GM12891 (cell line): ENCODE data around the gene FOS.

Source experiments
- DNase-seq: peaks from one replicate; pipeline ENCODE4 v3.0.0; 2011; ENCODE audit warnings: low spot score; ENCODE audit not compliant: insufficient read length
- FAIRE-seq: peaks from 2 replicates; lab custom pipeline; 2011; peaks lifted over from hg19 to GRCh38; lab: Jason Lieb, UNC
- PAX5 ChIP-seq: IDR thresholded peaks from 2 replicates; pipeline ENCODE4 v1.6.1; 2011; ENCODE audit warnings: low read length, moderate library complexity, mild to moderate bottlenecking; ENCODE audit not compliant: insufficient read depth, severe bottlenecking
- POLR2A ChIP-seq: IDR thresholded peaks from 2 replicates; pipeline ENCODE4 v1.6.1; 2011; ENCODE audit warnings: low read depth, low read length, control low read depth
- POLR2AphosphoS5 ChIP-seq: IDR thresholded peaks from 2 replicates; pipeline ENCODE4 v1.6.1; 2011; ENCODE audit warnings: low read depth, low read length, control low read depth
- POU2F2 ChIP-seq: IDR thresholded peaks from 2 replicates; pipeline ENCODE4 v1.6.1; 2011; ENCODE audit warnings: low read depth, mild to moderate bottlenecking, control low read depth, low read length, moderate library complexity
- SPI1 ChIP-seq: IDR thresholded peaks from 2 replicates; pipeline ENCODE4 v1.6.1; 2011; ENCODE audit warnings: low read depth, low read length, control low read depth
- TAF1 ChIP-seq: IDR thresholded peaks from 2 replicates; pipeline ENCODE4 v1.6.1; 2011; ENCODE audit warnings: low read depth, low read length, control low read depth

Gene FOS

GRCh38 chr14:75236901-75237419, 41.7 kb upstream of the FOS start:
- TF ChIP-seq POLR2AphosphoS5 (no peak), TAF1 (no peak), SPI1 (no peak), PAX5 (no peak), POLR2A (no peak), POU2F2 (no peak)
- DNase-seq: no peak
- no peak for FAIRE-seq

- DNase-seq (no peak), FAIRE-seq (no peak)
- TF ChIP-seq POLR2AphosphoS5: no peak
- TF ChIP-seq POU2F2: no peak
- no peak for TF ChIP-seq PAX5
- no peak for TF ChIP-seq TAF1
- TF ChIP-seq SPI1: no peak
- TF ChIP-seq POLR2A: no peak
Measured at GRCh38 chr14:75238756-75239455, 39.7 kb upstream of the FOS start.

- DNase-seq: no peak
- FAIRE-seq: no peak
- TF ChIP-seq POLR2A: no peak
- TF ChIP-seq PAX5: no peak
- no peak for TF ChIP-seq POU2F2
- TF ChIP-seq SPI1: no peak
- no peak for TF ChIP-seq TAF1
- TF ChIP-seq POLR2AphosphoS5: no peak
Measured at GRCh38 chr14:75240781-75241180, 37.8 kb upstream of the FOS start.

GRCh38 chr14:75242546-75243273, 35.9 kb upstream of the FOS start:
- DNase-seq: no peak
- no peak for FAIRE-seq
- TF ChIP-seq POLR2AphosphoS5 (no peak), TAF1 (no peak), PAX5 (no peak), POLR2A (no peak), POU2F2 (no peak), SPI1 (no peak)

- no peak for TF ChIP-seq POU2F2
- no peak for TF ChIP-seq POLR2AphosphoS5
- TF ChIP-seq PAX5: no peak
- no peak for TF ChIP-seq SPI1
- no peak for TF ChIP-seq TAF1
- TF ChIP-seq POLR2A: no peak
- no peak for FAIRE-seq
- no peak for DNase-seq
Measured at GRCh38 chr14:75244121-75244520, 34.5 kb upstream of the FOS start.

- FAIRE-seq (no peak), DNase-seq (no peak)
- TF ChIP-seq POLR2AphosphoS5: no peak
- TF ChIP-seq POU2F2: no peak
- TF ChIP-seq SPI1: no peak
Measured at GRCh38 chr14:75246546-75247285, 31.9 kb upstream of the FOS start.

GRCh38 chr14:75247286-75247922, 31.2 kb upstream of the FOS start:
- peak; percentile 76 for FAIRE-seq
- no peak for DNase-seq
- TF ChIP-seq POU2F2 (no peak), SPI1 (0 out of 2 replicates have a peak, but pooled peaks have one; percentile 13)

GRCh38 chr14:75247939-75248338, 30.7 kb upstream of the FOS start:
- no peak for TF ChIP-seq POLR2AphosphoS5
- no peak for TF ChIP-seq PAX5
- DNase-seq (no peak), FAIRE-seq (no peak)
